Activated gamma-delta T cell treated with anti-CD3 and anti-CD28 coated beads, Interleukin-2, amount 50 U/mL, for 16 hours (primary cell): Measurements from ENCODE around the gene FGFR2.

Experiments
- DNase-seq: peaks from one replicate; pipeline ENCODE4 v3.0.0-alpha.2; 2020; ENCODE audit warnings: low read depth

Gene FGFR2

DNA sequence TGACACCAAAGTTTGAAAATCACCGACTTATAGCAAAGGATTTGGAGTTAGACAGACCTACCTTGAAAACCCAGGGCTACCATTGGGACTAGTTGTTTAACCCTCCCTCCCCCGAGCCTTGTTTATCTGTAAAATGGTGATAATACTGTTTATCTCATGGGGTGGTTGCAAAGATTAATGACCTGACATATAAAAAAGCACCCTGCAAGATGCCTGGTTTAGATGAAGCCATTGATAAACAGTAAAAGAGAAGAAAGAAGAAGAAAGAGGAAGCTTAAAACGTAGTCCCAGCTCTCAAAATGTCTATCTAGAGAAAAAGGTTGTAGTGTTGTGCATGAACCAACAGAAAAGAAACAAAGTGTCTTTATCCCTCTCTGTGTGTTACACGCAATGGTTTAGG is 145.7 kb downstream of the FGFR2 start:
- no peak for DNase-seq

DNA sequence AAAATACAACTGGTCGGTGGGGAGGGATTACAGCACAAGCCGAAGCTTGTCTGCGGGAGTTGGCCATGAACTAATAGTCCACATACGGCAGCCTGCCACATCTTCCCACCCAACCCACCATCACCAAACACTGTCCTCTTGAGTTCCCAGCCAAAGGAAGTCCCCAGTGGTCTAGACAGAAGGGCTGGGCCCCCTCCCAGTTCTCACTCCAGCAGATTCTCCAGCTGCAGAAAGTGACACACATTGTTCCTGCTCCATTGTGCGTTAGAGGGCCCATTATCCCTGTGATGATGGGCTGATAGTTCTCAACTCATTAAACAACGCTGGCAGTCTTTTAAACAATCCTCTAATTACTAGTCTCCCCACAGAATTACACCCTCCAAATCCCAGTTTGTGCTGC is 148.0 kb downstream of the FGFR2 start:
- no peak for DNase-seq

- DNase-seq, result no peak
Observed at GRCh38 chr10:121449482-121449924, 148.7 kb downstream of the FGFR2 start.

DNA sequence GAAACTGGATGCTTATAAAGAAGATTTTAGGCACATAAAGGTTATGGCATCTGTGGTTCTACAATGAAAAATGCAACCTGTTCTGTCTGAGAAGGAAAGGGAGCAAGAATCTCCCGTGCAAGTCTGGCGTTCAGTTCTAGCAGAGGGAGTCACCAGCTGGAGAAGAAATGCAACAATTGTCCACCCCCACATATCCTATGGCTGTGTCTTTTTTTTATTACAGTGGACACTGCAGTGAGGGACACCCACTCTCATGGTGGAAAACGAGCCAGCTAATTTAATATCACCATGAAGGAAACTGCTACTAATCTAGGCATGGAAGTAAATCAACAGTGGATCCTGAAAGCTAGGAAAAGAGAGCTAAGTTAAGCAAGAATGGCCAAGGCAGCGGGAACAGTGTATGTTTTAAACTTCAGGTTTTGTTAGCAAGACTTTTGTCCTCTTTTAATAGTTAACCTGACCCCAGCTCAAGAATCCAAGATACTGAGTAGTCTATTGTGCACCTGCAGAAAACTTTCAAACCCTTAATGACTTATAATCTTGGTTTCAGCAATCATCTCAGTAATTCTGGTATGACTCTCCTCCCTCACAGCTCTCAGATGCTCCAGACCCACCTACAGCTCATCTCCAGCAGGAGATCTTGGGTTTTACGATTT is 149.3 kb downstream of the FGFR2 start:
- no peak for DNase-seq

DNA sequence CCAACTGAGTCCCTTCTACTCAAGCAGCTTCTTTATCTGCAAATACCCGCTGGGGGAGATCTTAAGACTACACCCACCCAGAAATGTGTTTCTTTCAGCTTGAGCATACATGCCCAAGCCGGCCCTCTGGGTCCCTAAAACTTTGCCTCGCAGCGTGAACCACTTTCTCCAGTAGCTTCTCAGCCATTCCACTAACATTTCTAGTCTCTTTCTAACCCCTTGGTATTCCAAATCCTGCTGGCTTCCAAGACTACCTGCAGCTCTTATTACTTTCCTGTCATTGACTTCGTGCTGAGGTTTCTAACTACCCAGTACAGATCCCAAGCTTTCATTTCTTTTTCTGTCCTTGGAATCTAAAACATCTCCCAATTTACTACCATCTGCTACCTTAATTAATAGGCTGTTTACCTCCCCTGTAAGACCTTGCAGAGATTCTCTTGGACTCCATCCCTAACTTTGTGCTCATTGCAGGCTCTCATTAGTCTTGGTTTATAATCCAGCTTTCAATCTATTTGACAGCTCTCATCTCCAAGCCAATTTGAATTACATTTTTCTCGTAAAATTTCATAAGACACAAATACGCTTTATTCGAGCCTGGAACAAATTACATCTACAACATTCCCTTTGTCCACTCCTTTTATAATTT is 153.6 kb downstream of the FGFR2 start:
- DNase-seq, result no peak

- DNase-seq, result no peak
Observed at GRCh38 chr10:121442086-121442935, 155.9 kb downstream of the FGFR2 start.

DNA sequence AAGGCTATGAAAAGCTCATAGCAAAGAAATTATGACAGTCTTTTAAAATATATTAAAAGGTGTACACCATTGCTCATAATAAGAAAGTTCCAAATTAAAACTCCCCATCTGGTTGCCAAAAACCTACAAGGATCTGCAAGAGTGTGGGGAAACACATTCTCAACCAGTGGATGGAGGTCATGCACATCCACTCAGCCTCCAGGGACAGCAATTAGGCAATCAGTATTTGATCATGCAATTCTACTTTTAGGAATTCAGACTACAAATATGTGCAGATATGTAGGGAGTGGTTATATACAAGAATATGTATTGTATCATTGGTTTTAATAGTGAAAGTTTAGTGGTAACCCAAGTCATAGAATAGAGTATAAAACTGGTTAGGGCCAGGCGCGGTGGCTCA is 157.8 kb downstream of the FGFR2 start:
- no peak for DNase-seq

- DNase-seq, result no peak
Observed at GRCh38 chr10:121438333-121438732, 159.9 kb downstream of the FGFR2 start.

- no peak for DNase-seq
Observed at GRCh38 chr10:121437596-121437995, 160.6 kb downstream of the FGFR2 start.

DNA sequence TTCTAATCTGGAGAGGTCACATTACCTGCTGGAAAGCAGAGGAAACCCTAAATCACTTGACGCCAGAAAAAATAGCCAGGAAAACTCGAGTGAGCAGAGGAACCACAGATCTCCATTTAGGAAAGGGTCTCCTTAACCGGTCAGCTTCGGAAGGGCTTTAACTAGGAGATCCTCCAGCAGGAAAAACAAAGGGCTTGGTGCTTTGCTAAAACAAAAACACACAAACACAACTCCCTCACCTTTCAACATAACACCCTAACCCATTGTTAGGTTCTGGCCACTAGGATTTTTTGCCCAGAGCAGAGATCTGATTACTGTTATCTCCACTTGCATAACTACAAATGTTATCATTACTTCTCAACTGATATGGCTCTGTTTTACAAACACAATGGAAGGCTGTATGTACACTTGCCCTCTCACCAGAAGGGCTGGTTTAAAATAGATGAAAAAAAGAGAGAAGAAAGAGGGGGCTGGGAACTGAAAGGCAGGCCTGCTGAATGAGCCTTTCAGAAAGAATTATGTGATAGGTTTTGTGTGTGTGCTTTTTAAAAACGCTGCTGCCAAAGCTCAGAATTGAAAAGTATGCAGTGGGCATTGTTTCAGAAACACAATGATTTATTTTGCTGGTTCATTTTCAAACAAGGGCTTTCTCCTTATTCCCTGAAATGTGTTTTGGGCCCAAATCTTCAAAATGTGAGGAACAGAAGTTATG is 161.5 kb downstream of the FGFR2 start:
- no peak for DNase-seq

- no peak for DNase-seq
Observed at GRCh38 chr10:121436281-121436629, 162.0 kb downstream of the FGFR2 start.

DNA sequence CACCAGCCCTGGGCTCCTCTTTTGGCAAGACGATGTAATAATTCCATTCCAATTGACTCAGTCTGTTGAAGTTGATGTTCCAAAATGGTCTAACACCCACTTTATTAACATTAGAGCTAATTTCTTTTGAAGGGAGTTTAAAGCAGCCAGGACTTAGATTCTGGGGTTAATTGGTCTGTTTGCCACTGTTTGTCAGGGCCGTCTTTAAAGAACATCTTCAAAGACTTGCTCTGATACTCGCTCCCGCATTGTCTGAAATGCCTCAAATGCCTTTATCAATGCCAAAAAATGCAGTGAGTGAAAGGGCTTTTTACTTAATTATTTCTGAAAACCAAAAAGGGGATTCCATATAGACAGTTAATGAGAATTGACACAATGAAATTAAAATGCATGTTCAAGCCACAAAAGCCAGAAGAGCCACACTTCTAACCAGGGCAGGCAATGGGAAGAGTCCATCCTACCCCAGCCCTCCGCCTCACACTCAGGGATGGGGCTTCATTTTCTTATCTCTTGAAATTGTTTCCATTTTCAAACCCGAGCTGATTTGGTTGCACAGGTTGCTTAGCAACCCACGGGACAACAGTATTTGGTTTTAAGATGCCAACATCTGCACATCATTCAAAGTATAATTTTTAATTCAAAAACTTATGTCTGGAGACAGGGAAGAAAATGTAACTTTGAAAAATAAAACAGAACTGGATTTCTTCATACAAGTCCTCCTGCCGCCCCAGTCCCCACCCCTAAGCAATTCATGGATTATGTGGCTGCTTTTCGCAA is 163.0 kb downstream of the FGFR2 start:
- no peak for DNase-seq

DNA sequence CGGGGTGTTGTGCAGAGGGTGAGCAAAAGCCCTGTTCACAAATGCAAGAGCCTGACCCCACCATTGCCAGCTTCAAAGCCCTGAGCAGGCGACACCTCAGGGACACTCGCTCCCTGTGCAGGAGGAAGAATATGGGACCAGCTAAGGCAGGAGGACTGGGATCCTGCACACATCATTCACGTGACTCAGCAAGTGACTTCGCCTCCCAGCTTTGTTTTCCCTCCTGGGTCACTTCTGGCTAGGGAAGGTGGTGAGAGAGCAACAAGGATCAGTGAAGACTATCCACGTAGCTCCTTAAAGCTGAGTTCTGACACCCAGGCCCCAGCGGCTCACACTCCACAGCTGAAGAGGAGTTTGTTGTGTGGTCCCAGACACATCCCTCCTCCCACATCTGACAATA is 164.3 kb downstream of the FGFR2 start:
- no peak for DNase-seq

DNA sequence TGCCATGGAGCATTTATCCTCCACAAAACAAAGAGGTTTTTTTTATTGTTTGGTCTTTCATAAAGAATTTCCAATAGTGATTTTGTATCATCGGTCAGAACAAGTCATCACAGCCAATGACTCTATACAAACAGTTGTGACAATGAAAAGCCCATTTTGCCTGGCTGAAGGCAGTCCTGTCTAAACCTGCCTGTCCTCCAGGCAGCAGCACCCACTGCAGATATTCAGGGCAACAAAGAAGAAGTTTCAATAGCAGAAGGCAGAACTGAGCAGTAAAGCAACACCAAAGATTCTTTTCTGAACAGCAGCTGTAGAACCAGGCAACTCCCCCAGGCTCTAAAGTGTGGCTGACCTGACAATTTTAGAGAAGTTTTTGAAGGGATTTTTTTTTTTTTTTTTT is 169.4 kb downstream of the FGFR2 start:
- DNase-seq, result no peak
